Posterior vena cava (tissue), 2 donors: ENCODE measurements around the gene WNT3. TPM values are rescaled to one million over a fixed set of nuclear protein-coding genes. Genes with fewer than 3 reads are reported as not detected.
A peak's percentile ranks its signal among the peaks of the same experiment; 100 is the strongest.
"Not testable (repeated sequence)": the region's sequence is repeated elsewhere in the genome, so short reads cannot be mapped to it uniquely, and the experiment has no call there.

Source experiments
- DNase-seq: peaks from one replicate; pipeline ENCODE4 v3.0.0-alpha.2; 2020; ENCODE audit warnings: low spot score
- intact Hi-C, 2 donors: fragments of 100-400 bp; cut with DNase I; formaldehyde crosslinking; loops; one replicate each; pipeline versions ENCODE4 v1.14.1 to v1.14.2; 2022 to 2023
- total RNA-seq, 2 donors: library from RNA; stranded (reverse); fragmentation: NEBNext Ultra II Directional; extraction: Animal tissue kit (Norgen Biotek cat#: 25700); gene quantifications; one replicate each; pipeline ENCODE4 v1.2.1, GENCODE V29; 2021
- donor health status: DM: yes; HTN: yes; CAD: no.
- donor health status: DM: yes; HTN: yes; CAD: no.

Gene WNT3
- total RNA-seq, 2 donors from 2014 or later: 0.32 to 0.81 TPM

GRCh38 chr17:46793023-46793422 is 25.5 kb downstream of the WNT3 start:
- DNase-seq, intact Hi-C loops: not testable (repeated sequence)

- intact Hi-C loops: no loop called here
- DNase-seq: no peak
Observed at GRCh38 chr17:46792071-46792470, 26.4 kb downstream of the WNT3 start.

GRCh38 chr17:46791531-46791930 is 27.0 kb downstream of the WNT3 start:
- intact Hi-C loops: no loop called here
- no peak for DNase-seq

- no peak for DNase-seq
- intact Hi-C loops: no loop called here
Observed at GRCh38 chr17:46790216-46790615, 28.3 kb downstream of the WNT3 start.

GRCh38 chr17:46789610-46790009 is 28.9 kb downstream of the WNT3 start:
- intact Hi-C loops: no loop called here

GRCh38 chr17:46788796-46789195 is 29.7 kb downstream of the WNT3 start:
- DNase-seq: no peak
- intact Hi-C loops: no loop called here

More at GRCh38 chr17:46789610-46790009, 28.9 kb downstream of the WNT3 start:
- no peak for DNase-seq

GRCh38 chr17:46788300-46788699 is 30.2 kb downstream of the WNT3 start:
- no peak for DNase-seq
- intact Hi-C loops: no loop called here

- intact Hi-C loops: no loop called here
- no peak for DNase-seq
Observed at GRCh38 chr17:46787478-46787877, 31.0 kb downstream of the WNT3 start.

- intact Hi-C loops: no loop called here
- no peak for DNase-seq
Observed at GRCh38 chr17:46785696-46786095, 32.8 kb downstream of the WNT3 start.

GRCh38 chr17:46783031-46783593 is 35.4 kb downstream of the WNT3 start:
- intact Hi-C loops: no loop called here

GRCh38 chr17:46782250-46782953 is 36.1 kb downstream of the WNT3 start:
- DNase-seq: no peak
- intact Hi-C loops: no loop called here

More at GRCh38 chr17:46783031-46783593, 35.4 kb downstream of the WNT3 start:
- no peak for DNase-seq

GRCh38 chr17:46780003-46780373 is 38.5 kb downstream of the WNT3 start:
- DNase-seq: no peak
- intact Hi-C loops: no loop called here

- no peak for DNase-seq
Observed at GRCh38 chr17:46777943-46778915, 40.3 kb downstream of the WNT3 start.

GRCh38 chr17:46776298-46777005 is 42.0 kb downstream of the WNT3 start:
- intact Hi-C loops: no loop called here
- DNase-seq: peak; percentile 61

More at GRCh38 chr17:46777943-46778915, 40.3 kb downstream of the WNT3 start:
- intact Hi-C loops: no loop called here

- intact Hi-C loops: no loop called here
- peak; percentile 52 for DNase-seq
Observed at GRCh38 chr17:46774108-46774737, 44.3 kb downstream of the WNT3 start.

GRCh38 chr17:46773676-46774075 is 44.8 kb downstream of the WNT3 start:
- intact Hi-C loops: no loop called here
- peak; percentile 82 for DNase-seq

- intact Hi-C loops: no loop called here
- DNase-seq: peak; percentile 58
Observed at GRCh38 chr17:46773221-46773605, 45.3 kb downstream of the WNT3 start.

GRCh38 chr17:46772475-46773220 is 45.8 kb downstream of the WNT3 start:
- intact Hi-C loops: no loop called here
- DNase-seq: peak; percentile 61
